ENCODE data around the gene NFX1. TPM values are rescaled to one million over a fixed set of nuclear protein-coding genes. Genes with fewer than 3 reads are reported as not detected.
"Not testable (repeated sequence)": the region's sequence is repeated elsewhere in the genome, so short reads cannot be mapped to it uniquely, and the experiment has no call there.

The NFX1 gene
- total RNA-seq, 1 donor from 2014 or later: 34.1 TPM

- Histone ChIP-seq H3K36me3 (peaks cover 0 to 14% of the 10 kb centered on the region in 2 donors), H3K27ac (no peak overlapping the region), H3K9me3 (no peaks in the 10 kb centered on the region), H3K4me3 (no peak overlapping the region), H3K27me3 (no peaks in the 10 kb centered on the region), H3K4me1 (peaks cover 24% of the 10 kb centered on the region)
- TF ChIP-seq POLR2A (IDR thresholded peaks at IDR 0.05) (no peak), POLR2AphosphoS5 (IDR thresholded peaks at IDR 0.05; ENCODE audit: insufficient read depth in 1 of 2, low read depth in 1 of 2) (no peak)
- TF ChIP-seq, protein P1, sequence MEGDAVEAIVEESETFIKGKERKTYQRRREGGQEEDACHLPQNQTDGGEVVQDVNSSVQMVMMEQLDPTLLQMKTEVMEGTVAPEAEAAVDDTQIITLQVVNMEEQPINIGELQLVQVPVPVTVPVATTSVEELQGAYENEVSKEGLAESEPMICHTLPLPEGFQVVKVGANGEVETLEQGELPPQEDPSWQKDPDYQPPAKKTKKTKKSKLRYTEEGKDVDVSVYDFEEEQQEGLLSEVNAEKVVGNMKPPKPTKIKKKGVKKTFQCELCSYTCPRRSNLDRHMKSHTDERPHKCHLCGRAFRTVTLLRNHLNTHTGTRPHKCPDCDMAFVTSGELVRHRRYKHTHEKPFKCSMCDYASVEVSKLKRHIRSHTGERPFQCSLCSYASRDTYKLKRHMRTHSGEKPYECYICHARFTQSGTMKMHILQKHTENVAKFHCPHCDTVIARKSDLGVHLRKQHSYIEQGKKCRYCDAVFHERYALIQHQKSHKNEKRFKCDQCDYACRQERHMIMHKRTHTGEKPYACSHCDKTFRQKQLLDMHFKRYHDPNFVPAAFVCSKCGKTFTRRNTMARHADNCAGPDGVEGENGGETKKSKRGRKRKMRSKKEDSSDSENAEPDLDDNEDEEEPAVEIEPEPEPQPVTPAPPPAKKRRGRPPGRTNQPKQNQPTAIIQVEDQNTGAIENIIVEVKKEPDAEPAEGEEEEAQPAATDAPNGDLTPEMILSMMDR (IDR thresholded peaks at IDR 0.05): no peak
- intact Hi-C loops (cut with DNase I): no loop called here
- no peak for DNase-seq (ENCODE audit: extremely low spot score in 2 of 2)
Measured at GRCh38 chr9:33331377-33331891, 41.1 kb downstream of the NFX1 start.

- H3K4me1 ChIP-seq: peaks cover 24% of the 10 kb centered on the region
- TF ChIP-seq, protein P1 (IDR thresholded peaks at IDR 0.05): no peak
- TF ChIP-seq POLR2AphosphoS5 (IDR thresholded peaks at IDR 0.05; ENCODE audit: insufficient read depth in 1 of 2, low read depth in 1 of 2) (no peak), POLR2A (IDR thresholded peaks at IDR 0.05) (no peak)
- no peak overlapping the region for H3K27ac ChIP-seq
- no peak for DNase-seq (ENCODE audit: extremely low spot score in 2 of 2)
- intact Hi-C loops (cut with DNase I): no loop called here
- no peaks in the 10 kb centered on the region for H3K27me3 ChIP-seq
- peaks cover 0 to 19% of the 10 kb centered on the region in 2 donors for H3K36me3 ChIP-seq
- no peaks in the 10 kb centered on the region for H3K9me3 ChIP-seq
- no peak overlapping the region for H3K4me3 ChIP-seq
Measured at GRCh38 chr9:33332011-33332410, 41.7 kb downstream of the NFX1 start.

DNA sequence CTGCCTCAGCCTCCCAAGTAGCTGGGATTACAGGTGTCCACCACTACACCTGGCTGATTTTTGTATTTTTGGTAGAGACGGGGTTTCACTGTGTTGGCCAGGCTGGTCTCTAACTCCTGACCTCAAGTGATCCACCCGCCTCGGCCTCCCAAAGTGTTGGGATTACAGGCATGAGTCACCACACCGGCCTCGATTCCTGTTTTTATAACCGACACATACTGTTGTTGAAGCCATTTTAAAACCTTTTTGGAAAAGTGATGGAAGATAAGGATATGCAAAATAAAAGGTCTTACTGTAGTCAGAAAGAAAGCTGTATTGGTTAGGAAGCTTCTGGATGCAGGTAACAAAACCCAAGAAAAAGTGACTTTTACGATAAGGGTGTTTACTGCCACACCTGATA lies 42.6 kb downstream of the NFX1 start:
- H3K9me3 ChIP-seq; DNase-seq (ENCODE audit: extremely low spot score in 2 of 2); H3K4me3 ChIP-seq; H3K27me3 ChIP-seq; intact Hi-C loops (cut with DNase I); H3K27ac ChIP-seq: not testable (repeated sequence)
- Histone ChIP-seq H3K4me1 (peaks cover 24% of the 10 kb centered on the region), H3K36me3 (peaks cover 0 to 29% of the 10 kb centered on the region in 2 donors)

DNA sequence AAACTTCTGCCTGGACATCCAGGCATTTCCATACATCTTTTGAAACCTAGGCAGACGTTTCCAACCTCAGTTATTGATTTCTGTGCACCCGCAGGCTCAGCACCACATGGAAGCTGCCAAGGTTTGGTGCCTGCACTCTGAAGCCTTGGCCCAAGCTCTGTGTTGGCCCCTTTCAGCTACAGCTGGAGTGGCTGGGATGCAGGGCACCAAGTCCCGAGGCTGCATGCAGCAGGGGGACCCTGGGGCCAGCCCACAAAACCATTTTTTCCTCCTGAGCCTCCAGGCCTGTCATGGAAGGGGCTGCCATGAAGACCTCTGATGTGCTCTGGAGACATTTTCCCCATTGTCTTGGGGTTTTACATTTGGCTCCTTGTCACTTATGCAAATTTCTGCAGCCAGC lies 49.9 kb downstream of the NFX1 start:
- intact Hi-C loops (cut with DNase I): no loop called here
- DNase-seq (ENCODE audit: extremely low spot score in 2 of 2): no peak
- Histone ChIP-seq H3K27me3 (no peaks in the 10 kb centered on the region), H3K27ac (no peak overlapping the region), H3K4me1 (no peaks in the 10 kb centered on the region), H3K36me3 (peaks cover 0 to 83% of the 10 kb centered on the region in 2 donors), H3K4me3 (no peak overlapping the region), H3K9me3 (peaks cover 5% of the 10 kb centered on the region)
- TF ChIP-seq POLR2A (IDR thresholded peaks at IDR 0.05) (no peak), POLR2AphosphoS5 (IDR thresholded peaks at IDR 0.05; ENCODE audit: insufficient read depth in 1 of 2, low read depth in 1 of 2) (no peak)
- TF ChIP-seq, protein P1 (IDR thresholded peaks at IDR 0.05): no peak

- Histone ChIP-seq H3K4me1 (no peaks in the 10 kb centered on the region), H3K27me3 (no peaks in the 10 kb centered on the region), H3K36me3 (peaks cover 0 to 93% of the 10 kb centered on the region in 2 donors), H3K4me3 (no peak overlapping the region), H3K27ac (no peak overlapping the region), H3K9me3 (peaks cover 5% of the 10 kb centered on the region)
- intact Hi-C loops (cut with DNase I): no loop called here
- no peak for DNase-seq (ENCODE audit: extremely low spot score in 2 of 2)
- TF ChIP-seq, protein P1 (IDR thresholded peaks at IDR 0.05): no peak
- TF ChIP-seq POLR2AphosphoS5 (IDR thresholded peaks at IDR 0.05; ENCODE audit: insufficient read depth in 1 of 2, low read depth in 1 of 2) (no peak), POLR2A (IDR thresholded peaks at IDR 0.05) (no peak)
Measured at GRCh38 chr9:33341182-33341581, 50.9 kb downstream of the NFX1 start.

Data from vagina (tissue), 2 donors.